HepG2 (cell line): ENCODE data around the gene ANKRD55. TPM values are rescaled to one million over a fixed set of nuclear protein-coding genes. Genes with fewer than 3 reads are reported as not detected.
"Not testable (repeated sequence)": the region's sequence is repeated elsewhere in the genome, so short reads cannot be mapped to it uniquely, and the experiment has no call there.

Experiments
- ATAC-seq: fragments of 200-7000 bp; cut with Tn5 transposase; 3 replicates; pipeline ENCODE4 v1.9.1; 2020; ENCODE audit warnings: mild to moderate bottlenecking, moderate library complexity
- BruUV-seq: library from RNA; stranded (reverse); fragments of 400-500 nt; replicated peaks from 2 replicates; lab custom pipeline; 2021; lab: Mats Ljungman, UMichigan
- CTCF ChIA-PET: fragments of 300-600 bp; formaldehyde crosslinking; extraction: SDS; loops from one replicate; lab custom pipeline; 2021; ENCODE audit warnings: low total read pairs, inconsistent platforms, low intra/inter-chr PET ratio; lab: Yijun Ruan, JAX
- POLR2A ChIA-PET: fragments of 350-600 bp; sonication (Branson Sonifier 250); formaldehyde crosslinking; loops from one replicate; lab custom pipeline; 2020; ENCODE audit warnings: antibody characterized with exemption, inconsistent platforms; lab: Yijun Ruan, JAX
- DNase-seq: peaks from one replicate; pipeline ENCODE4 v3.0.0-alpha.2; 2015; ENCODE audit warnings: low spot score
- FAIRE-seq: peaks from 3 replicates; lab custom pipeline; 2011; peaks lifted over from hg19 to GRCh38; lab: Jason Lieb, UNC
- H2AFZ ChIP-seq: one replicate; pipeline ENCODE4 v1.6.1; 2011; ENCODE audit warnings: low read length, inconsistent platforms
- H3K27ac ChIP-seq: fragments of 300-600 bp; 3 replicates; pipeline ENCODE4 v1.8.0; 2011; ENCODE audit warnings: mixed run types, mild to moderate bottlenecking, mixed read lengths, low read length, inconsistent platforms; ENCODE audit not compliant: insufficient read depth; ENCODE audit errors: extremely low read length
- H3K27me3 ChIP-seq, 2 experiments: fragments of 200-600 bp in 1 of 2; 2 replicates in 1 of 2; 3 replicates in 1 of 2; pipeline versions ENCODE4 v1.6.0 to v1.8.0; 2011; ENCODE audit warnings: low read length in 2 of 2, mild to moderate bottlenecking in 2 of 2, moderate library complexity in 2 of 2, inconsistent platforms in 1 of 2; ENCODE audit not compliant: insufficient read depth in 2 of 2, control insufficient read depth in 1 of 2
- H3K36me3 ChIP-seq, 2 experiments: fragments of 200-600 bp in 1 of 2; replicated peaks in 1 of 2; 2 replicates in 1 of 2; 3 replicates in 1 of 2; pipeline versions ENCODE4 v1.5.1 to v1.8.0; 2011; ENCODE audit warnings: low read length in 2 of 2, inconsistent platforms in 1 of 2; ENCODE audit not compliant: insufficient read depth in 2 of 2, control insufficient read depth in 1 of 2
- H3K4me1 ChIP-seq: 2 replicates; pipeline ENCODE4 v1.5.1; 2012; ENCODE audit warnings: low read length, inconsistent platforms; ENCODE audit not compliant: insufficient read depth
- H3K4me2 ChIP-seq: 2 replicates; pipeline ENCODE4 v1.6.0; 2011; ENCODE audit warnings: low read depth, low read length, inconsistent platforms
- H3K4me3 ChIP-seq, 3 experiments: fragments of 200-600 bp in 1 of 3; sonication (generic), shearing (Covaris generic) in 1 of 3; replicated peaks in 1 of 3; 2 replicates each; pipeline ENCODE4 v1.5.1; 2011 to 2016; ENCODE audit warnings: low read length in 3 of 3, inconsistent platforms in 2 of 3, low read depth in 2 of 3, mild to moderate bottlenecking in 2 of 3, control low read depth in 1 of 3, mixed read lengths in 1 of 3; ENCODE audit not compliant: insufficient read depth in 1 of 3
- H3K79me2 ChIP-seq: one replicate; pipeline ENCODE4 v1.6.1; 2011; ENCODE audit warnings: low read length, inconsistent platforms; ENCODE audit not compliant: insufficient read depth
- H3K9ac ChIP-seq: 2 replicates; pipeline ENCODE4 v1.6.0; 2011; ENCODE audit warnings: mild to moderate bottlenecking, low read depth, low read length, inconsistent platforms; ENCODE audit not compliant: insufficient read depth
- H3K9me3 ChIP-seq: 2 replicates; pipeline ENCODE4 v1.5.1; 2012; ENCODE audit warnings: mild to moderate bottlenecking, low read length
- H4K20me1 ChIP-seq: 2 replicates; pipeline ENCODE4 v1.6.0; 2011; ENCODE audit warnings: inconsistent platforms, mild to moderate bottlenecking, low read length, moderate library complexity; ENCODE audit not compliant: insufficient read depth
- JUND ChIP-seq: sonication (generic); formaldehyde crosslinking; IDR thresholded peaks from 2 replicates; pipeline ENCODE4 v1.8.0; 2022; ENCODE audit warnings: mild to moderate bottlenecking, missing genetic modification reagents
- SMYD3 ChIP-seq: sonication (generic); formaldehyde crosslinking; IDR thresholded peaks from 2 replicates; pipeline ENCODE4 v1.8.1; 2023; ENCODE audit warnings: mild to moderate bottlenecking, missing genetic modification reagents
- ZNF407 ChIP-seq: sonication (generic); formaldehyde crosslinking; IDR thresholded peaks from one replicate; pipeline ENCODE4 v1.5.1; 2020; ENCODE audit warnings: mild to moderate bottlenecking, missing genetic modification reagents; ENCODE audit errors: not compliant biosample characterization
- ZNF512 ChIP-seq: sonication (generic); formaldehyde crosslinking; IDR thresholded peaks from 2 replicates; pipeline ENCODE4 v1.4.0; 2020; ENCODE audit warnings: mild to moderate bottlenecking, missing genetic modification reagents
- ZNF652 ChIP-seq: IDR thresholded peaks from 2 replicates; pipeline ENCODE4 v1.6.1; 2016; ENCODE audit warnings: low read depth, borderline replicate concordance
- ZNF781 ChIP-seq: sonication (generic); formaldehyde crosslinking; IDR thresholded peaks from 2 replicates; pipeline ENCODE4 v1.5.1; 2020; ENCODE audit warnings: borderline replicate concordance, mild to moderate bottlenecking, missing genetic modification reagents; ENCODE audit errors: not compliant biosample characterization
- WGBS: methylation state at CpG from one replicate; pipeline ENCODE4 v1.1.6; 2017; ENCODE audit warnings: low lambda C conversion rate; 5-methylcytosine and 5-hydroxymethylcytosine counted together
- in situ Hi-C: cut with HindIII; loops from 2 replicates; pipeline ENCODE4 v1.10.0; 2017; ENCODE audit warnings: low pct_unique_long_range_greater_than_20kb; ENCODE audit not compliant: extremely low pct_ligation_motif_present
- intact Hi-C: fragments of 100-400 bp; cut with micrococcal nuclease; formaldehyde crosslinking; loops from one replicate; pipeline ENCODE4 v1.10.0; 2022; ENCODE audit not compliant: unreplicated experiment
- polyA plus RNA-seq, 8 experiments: library from polyadenylated mRNA; depleted of rRNA in 3 of 8; stranded (reverse) in 7 of 8; unstranded in 1 of 8; fragments of >200 nt; fragmentation: Illumina TruSeq in 4 of 8; extraction: Trizol in 4 of 8; gene quantifications; 2 replicates each; pipeline versions ENCODE4 v1.2.1 to v1.2.3, GENCODE V29; 2011 to 2016; ENCODE audit warnings: low read depth in 4 of 8, missing spikeins in 1 of 8, mixed read lengths in 1 of 8; ENCODE audit not compliant: insufficient read depth in 1 of 8
- total RNA-seq, 5 experiments: library from RNA; depleted of rRNA; stranded (reverse); fragments of >200 nt; fragmentation: Illumina TruSeq; extraction: Trizol; gene quantifications; 2 replicates each; pipeline ENCODE4 v1.2.3, GENCODE V29; 2016; ENCODE audit warnings: low read depth in 1 of 5

The ANKRD55 gene
- total and polyA plus RNA-seq, 2 of the 13 experiments (the other 11 are each of a cell fraction or from before 2014, with no cell fraction given): 0.11 to 0.28 TPM

- H3K27ac ChIP-seq, H3K27me3 ChIP-seq, H3K9me3 ChIP-seq, CTCF ChIA-PET, BruUV-seq, H4K20me1 ChIP-seq, H3K4me3 ChIP-seq, FAIRE-seq, H3K36me3 ChIP-seq, DNase-seq, H2AFZ ChIP-seq, H3K4me2 ChIP-seq, intact Hi-C loops, POLR2A ChIA-PET, ATAC-seq, H3K79me2 ChIP-seq, H3K9ac ChIP-seq: not testable (repeated sequence)
- H3K4me1 ChIP-seq: peaks cover 16% of the 10 kb centered on the region
- in situ Hi-C loops: loop anchor here (25.0 kb wide), 1 partner anchor 829 kb away; no protein-coding TSS in a partner anchor
- TF ChIP-seq ZNF652 (CRISPR knock-in tag): peak; percentile 59
- 88% methylated on average over 22 of the region's 30 CpGs for WGBS
These were observed 24.8 kb upstream of the ANKRD55 start for GRCh38 chr5:56257763-56258529.

DNA sequence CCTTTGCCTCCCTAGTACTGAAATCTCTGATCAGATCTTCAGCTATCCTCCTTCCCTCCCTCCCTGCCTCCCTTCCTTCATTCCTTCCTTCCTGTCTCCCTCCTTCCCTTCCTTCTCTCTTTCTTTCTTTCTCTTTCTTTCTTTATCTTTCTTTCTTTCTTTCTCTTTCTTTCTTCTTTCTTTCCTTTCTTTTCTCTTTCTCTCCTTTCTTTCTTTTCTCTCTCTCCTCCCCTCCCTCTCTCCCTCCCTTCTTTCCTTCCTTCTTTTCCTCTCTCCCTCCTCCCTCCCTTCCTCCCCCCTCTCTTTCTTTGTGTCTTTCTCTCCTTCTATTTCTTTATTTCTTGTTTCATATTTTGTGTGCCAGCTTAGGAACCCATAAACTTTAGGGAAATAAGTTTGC lies 23.9 kb upstream of the ANKRD55 start:
- Histone ChIP-seq H2AFZ (no peak overlapping the region), H3K4me1 (peaks cover 12% of the 10 kb centered on the region), H3K27ac (no peak overlapping the region), H3K9ac (no peak overlapping the region), H3K27me3 (peaks cover 0 to 3% of the 10 kb centered on the region in 2 experiments; a peak in 1 of 5 replicates), H4K20me1 (no peaks in the 10 kb centered on the region), H3K9me3 (no peaks in the 10 kb centered on the region), H3K79me2 (no peaks in the 10 kb centered on the region), H3K4me3 (no peak overlapping the region), H3K36me3 (no peaks in the 10 kb centered on the region), H3K4me2 (0 out of 2 replicates have a peak overlapping the region, but pooled peaks have one; percentile 3)
- DNase-seq (no peak), FAIRE-seq (no peak), ATAC-seq (no peak)
- ChIA-PET POLR2A (no interaction called here), CTCF (no interaction called here)
- in situ Hi-C loops (loop anchor here (25.0 kb wide), 1 partner anchor 830 kb away; no protein-coding TSS in a partner anchor), intact Hi-C loops (no loop called here)
- no TSS peak for BruUV-seq
- TF ChIP-seq ZNF781: no peak
- TF ChIP-seq ZNF407 (CRISPR knock-in tag): no peak
- peak; percentile 79; the same call in 1 of the 2 replicates for TF ChIP-seq ZNF512 (CRISPR knock-in tag)
- no peak for TF ChIP-seq JUND
- no peak for TF ChIP-seq SMYD3
